HL-60 (cell line): ENCODE measurements around the gene COL23A1.
A peak's percentile ranks its signal among the peaks of the same experiment; 100 is the strongest.

Experiments used
- DNase-seq, 2 experiments: peaks; one replicate each; pipeline ENCODE4 v3.0.0-alpha.2; 2010 to 2020; ENCODE audit warnings: low read depth in 1 of 2, low spot score in 1 of 2
- H3K27ac ChIP-seq: fragments of 250-450 bp; sonication (Bioruptor Pico); replicated peaks from 2 replicates; pipeline ENCODE4 v1.5.1; 2020; ENCODE audit warnings: mild to moderate bottlenecking, moderate library complexity
- H3K27me3 ChIP-seq: fragments of 250-450 bp; sonication (Bioruptor Pico); 2 replicates; pipeline ENCODE4 v1.5.1; 2021; ENCODE audit warnings: mild to moderate bottlenecking, moderate library complexity; ENCODE audit not compliant: insufficient read depth, poor library complexity, severe bottlenecking
- H3K4me3 ChIP-seq: replicated peaks from 2 replicates; pipeline ENCODE4 v1.5.1; 2011; ENCODE audit warnings: mild to moderate bottlenecking, control low read depth, low read length; ENCODE audit not compliant: insufficient read depth
- GABPA ChIP-seq: IDR thresholded peaks from 2 replicates; pipeline ENCODE4 v1.6.1; 2012; ENCODE audit warnings: low read depth
- POLR2AphosphoS5 ChIP-seq: IDR thresholded peaks from 2 replicates; pipeline ENCODE4 v1.6.1; 2012; ENCODE audit warnings: low read depth
- SPI1 ChIP-seq: IDR thresholded peaks from 2 replicates; pipeline ENCODE4 v1.6.1; 2012; ENCODE audit warnings: low read depth, mild to moderate bottlenecking, borderline replicate concordance
- TF ChIP-seq, protein P1 (sequence below): IDR thresholded peaks from one replicate; pipeline ENCODE4 v1.5.1; 2011; ENCODE audit warnings: low read length, control low read depth, inconsistent platforms; ENCODE audit not compliant: insufficient read depth
- TF ChIP-seq, protein P2 (sequence below): IDR thresholded peaks from 2 replicates; pipeline ENCODE4 v1.6.1; 2012; ENCODE audit warnings: low read depth; ENCODE audit not compliant: insufficient replicate concordance

Gene COL23A1

DNA sequence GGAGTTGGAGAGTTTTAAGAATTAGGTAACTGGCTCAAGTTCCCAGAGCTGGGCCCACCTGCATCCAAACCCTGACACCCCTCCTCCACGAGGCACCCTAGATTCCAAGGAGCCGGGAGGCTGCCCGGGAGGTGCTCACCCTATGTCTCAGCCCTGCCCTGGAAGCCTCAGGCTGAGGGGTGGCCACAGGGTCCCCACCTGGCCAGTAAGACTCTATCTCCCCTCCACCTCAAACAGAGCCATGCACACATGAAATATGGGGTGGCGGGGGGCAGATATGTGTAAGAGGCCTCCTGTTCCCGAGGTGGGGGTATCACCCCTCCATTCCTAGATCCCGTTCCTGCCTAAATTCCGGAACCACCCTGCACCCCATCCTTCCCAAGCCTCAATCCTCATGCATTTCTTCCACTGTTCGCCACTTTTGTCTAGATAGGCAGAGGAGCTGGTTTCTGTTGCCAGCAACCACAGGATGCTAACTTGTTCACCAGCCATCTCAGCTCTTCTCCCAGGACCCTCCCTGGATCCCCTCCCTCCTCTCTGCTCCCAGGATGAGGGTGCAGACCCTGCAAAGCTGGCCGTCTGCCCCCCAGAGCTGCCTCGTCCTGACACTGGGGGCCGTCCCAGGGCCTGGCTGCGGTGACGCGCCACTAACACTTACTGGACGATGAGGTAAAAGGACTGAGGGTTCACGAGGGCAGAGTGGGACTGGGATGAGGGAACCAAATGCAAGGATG is 44.1 kb downstream of the COL23A1 start:
- TF ChIP-seq GABPA, result no peak
- TF ChIP-seq, protein P1, sequence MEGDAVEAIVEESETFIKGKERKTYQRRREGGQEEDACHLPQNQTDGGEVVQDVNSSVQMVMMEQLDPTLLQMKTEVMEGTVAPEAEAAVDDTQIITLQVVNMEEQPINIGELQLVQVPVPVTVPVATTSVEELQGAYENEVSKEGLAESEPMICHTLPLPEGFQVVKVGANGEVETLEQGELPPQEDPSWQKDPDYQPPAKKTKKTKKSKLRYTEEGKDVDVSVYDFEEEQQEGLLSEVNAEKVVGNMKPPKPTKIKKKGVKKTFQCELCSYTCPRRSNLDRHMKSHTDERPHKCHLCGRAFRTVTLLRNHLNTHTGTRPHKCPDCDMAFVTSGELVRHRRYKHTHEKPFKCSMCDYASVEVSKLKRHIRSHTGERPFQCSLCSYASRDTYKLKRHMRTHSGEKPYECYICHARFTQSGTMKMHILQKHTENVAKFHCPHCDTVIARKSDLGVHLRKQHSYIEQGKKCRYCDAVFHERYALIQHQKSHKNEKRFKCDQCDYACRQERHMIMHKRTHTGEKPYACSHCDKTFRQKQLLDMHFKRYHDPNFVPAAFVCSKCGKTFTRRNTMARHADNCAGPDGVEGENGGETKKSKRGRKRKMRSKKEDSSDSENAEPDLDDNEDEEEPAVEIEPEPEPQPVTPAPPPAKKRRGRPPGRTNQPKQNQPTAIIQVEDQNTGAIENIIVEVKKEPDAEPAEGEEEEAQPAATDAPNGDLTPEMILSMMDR, result no peak
- no peak for TF ChIP-seq POLR2AphosphoS5
- TF ChIP-seq SPI1, result no peak
- TF ChIP-seq, protein P2, sequence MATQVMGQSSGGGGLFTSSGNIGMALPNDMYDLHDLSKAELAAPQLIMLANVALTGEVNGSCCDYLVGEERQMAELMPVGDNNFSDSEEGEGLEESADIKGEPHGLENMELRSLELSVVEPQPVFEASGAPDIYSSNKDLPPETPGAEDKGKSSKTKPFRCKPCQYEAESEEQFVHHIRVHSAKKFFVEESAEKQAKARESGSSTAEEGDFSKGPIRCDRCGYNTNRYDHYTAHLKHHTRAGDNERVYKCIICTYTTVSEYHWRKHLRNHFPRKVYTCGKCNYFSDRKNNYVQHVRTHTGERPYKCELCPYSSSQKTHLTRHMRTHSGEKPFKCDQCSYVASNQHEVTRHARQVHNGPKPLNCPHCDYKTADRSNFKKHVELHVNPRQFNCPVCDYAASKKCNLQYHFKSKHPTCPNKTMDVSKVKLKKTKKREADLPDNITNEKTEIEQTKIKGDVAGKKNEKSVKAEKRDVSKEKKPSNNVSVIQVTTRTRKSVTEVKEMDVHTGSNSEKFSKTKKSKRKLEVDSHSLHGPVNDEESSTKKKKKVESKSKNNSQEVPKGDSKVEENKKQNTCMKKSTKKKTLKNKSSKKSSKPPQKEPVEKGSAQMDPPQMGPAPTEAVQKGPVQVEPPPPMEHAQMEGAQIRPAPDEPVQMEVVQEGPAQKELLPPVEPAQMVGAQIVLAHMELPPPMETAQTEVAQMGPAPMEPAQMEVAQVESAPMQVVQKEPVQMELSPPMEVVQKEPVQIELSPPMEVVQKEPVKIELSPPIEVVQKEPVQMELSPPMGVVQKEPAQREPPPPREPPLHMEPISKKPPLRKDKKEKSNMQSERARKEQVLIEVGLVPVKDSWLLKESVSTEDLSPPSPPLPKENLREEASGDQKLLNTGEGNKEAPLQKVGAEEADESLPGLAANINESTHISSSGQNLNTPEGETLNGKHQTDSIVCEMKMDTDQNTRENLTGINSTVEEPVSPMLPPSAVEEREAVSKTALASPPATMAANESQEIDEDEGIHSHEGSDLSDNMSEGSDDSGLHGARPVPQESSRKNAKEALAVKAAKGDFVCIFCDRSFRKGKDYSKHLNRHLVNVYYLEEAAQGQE, result no peak
- no peak overlapping the region for H3K4me3 ChIP-seq

DNA sequence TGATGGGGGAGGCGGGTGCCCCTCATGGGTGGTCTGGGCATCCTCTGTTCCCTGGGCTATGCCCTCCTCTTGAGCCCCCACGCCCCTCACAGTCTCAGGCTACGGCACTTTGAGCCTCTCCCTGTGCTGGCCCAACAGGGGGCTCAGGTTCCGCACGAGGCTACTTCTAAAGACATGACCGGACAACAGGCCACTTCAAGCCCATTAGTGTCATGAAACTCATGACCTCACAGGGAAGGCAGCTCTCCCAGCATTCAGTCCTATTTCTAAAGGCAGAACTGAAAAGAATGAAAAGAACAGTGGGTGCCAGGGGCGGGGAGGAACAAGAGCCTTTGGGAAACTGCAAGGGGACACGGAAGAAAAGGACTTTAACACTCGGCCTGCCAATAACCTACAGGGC is 45.0 kb downstream of the COL23A1 start:
- no peak for TF ChIP-seq SPI1
- TF ChIP-seq, protein P2, result no peak
- peak overlapping the region; percentile 91 for H3K27ac ChIP-seq
- H3K4me3 ChIP-seq, result no peak overlapping the region
- H3K27me3 ChIP-seq, result no peaks in the 10 kb centered on the region
- DNase-seq, result no peak

More for the DNA sequence above, 44.1 kb downstream of the COL23A1 start:
- H3K27ac ChIP-seq, result peak overlapping the region; percentile 91
- H3K27me3 ChIP-seq, result no peaks in the 10 kb centered on the region
- DNase-seq, result no peak

DNA sequence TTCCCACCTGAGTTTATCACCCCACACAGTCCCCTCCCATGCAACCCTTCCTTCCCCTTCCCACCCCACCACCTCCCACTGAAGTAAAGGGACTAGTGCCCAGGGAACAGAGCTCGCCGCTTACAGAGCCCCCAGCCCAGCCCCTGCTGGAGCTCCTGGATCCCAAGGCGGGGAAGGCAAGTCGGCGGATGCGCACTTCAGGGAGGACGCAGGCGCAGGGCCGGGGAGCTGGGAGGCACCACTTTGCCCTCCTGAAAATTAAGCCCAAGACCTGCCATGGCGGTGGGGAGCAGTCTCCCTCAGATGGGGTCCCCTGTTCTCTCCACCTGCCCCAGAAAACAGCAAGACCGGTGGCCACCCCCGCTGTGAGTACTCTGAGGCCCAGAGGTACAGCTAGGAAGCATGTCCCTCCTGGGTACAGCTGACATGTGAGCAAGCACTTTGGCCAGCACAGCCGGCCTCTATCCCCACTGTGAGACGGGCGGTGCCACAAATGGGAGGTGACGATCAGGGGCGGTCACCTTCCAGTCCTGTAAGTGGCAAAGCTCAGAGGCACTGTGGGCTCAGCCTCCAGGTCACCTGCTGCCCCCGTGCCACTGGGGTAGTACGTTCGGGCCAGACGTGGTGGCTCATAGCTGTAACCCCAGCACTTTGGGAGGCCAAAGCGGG is 45.9 kb downstream of the COL23A1 start:
- Histone ChIP-seq H3K27me3 (no peaks in the 10 kb centered on the region), H3K4me3 (no peak overlapping the region), H3K27ac (peak overlapping the region; percentile 91)
- TF ChIP-seq, protein P2, result no peak
- TF ChIP-seq GABPA (no peak), POLR2AphosphoS5 (no peak), SPI1 (no peak)
- TF ChIP-seq, protein P1, result no peak
- no peak for DNase-seq
